Measurements from ENCODE around the gene RALY.

Gene RALY

GRCh38 chr20:33984182-33984719 is 9.5 kb upstream of the RALY start:
- DNase-seq = no peak
- in situ Hi-C loops (cut with HindIII; ENCODE audit: low pct_ligation_motif_present, low pct_unique_long_range_greater_than_20kb, low sequenced_read_pairs) = no loop called here

GRCh38 chr20:33985280-33985679 is 8.4 kb upstream of the RALY start:
- in situ Hi-C loops (cut with HindIII; ENCODE audit: low pct_ligation_motif_present, low pct_unique_long_range_greater_than_20kb, low sequenced_read_pairs) = no loop called here
- DNase-seq = no peak

GRCh38 chr20:33985830-33986229 is 7.9 kb upstream of the RALY start:
- no peak for DNase-seq
- in situ Hi-C loops (cut with HindIII; ENCODE audit: low pct_ligation_motif_present, low pct_unique_long_range_greater_than_20kb, low sequenced_read_pairs) = no loop called here

- DNase-seq = no peak
- in situ Hi-C loops (cut with HindIII; ENCODE audit: low pct_ligation_motif_present, low pct_unique_long_range_greater_than_20kb, low sequenced_read_pairs) = no loop called here
These were observed 7.0 kb upstream of the RALY start for GRCh38 chr20:33986560-33987216.

- no peak for DNase-seq
- in situ Hi-C loops (cut with HindIII; ENCODE audit: low pct_ligation_motif_present, low pct_unique_long_range_greater_than_20kb, low sequenced_read_pairs) = no loop called here
These were observed 3.6 kb upstream of the RALY start for GRCh38 chr20:33990075-33990474.

- in situ Hi-C loops (cut with HindIII; ENCODE audit: low pct_ligation_motif_present, low pct_unique_long_range_greater_than_20kb, low sequenced_read_pairs) = no loop called here
These were observed 2.2 kb upstream of the RALY start for GRCh38 chr20:33991502-33991901.

GRCh38 chr20:33992145-33992922 is 1.4 kb upstream of the RALY start:
- no peak for DNase-seq
- in situ Hi-C loops (cut with HindIII; ENCODE audit: low pct_ligation_motif_present, low pct_unique_long_range_greater_than_20kb, low sequenced_read_pairs) = no loop called here

More at GRCh38 chr20:33991502-33991901, 2.2 kb upstream of the RALY start:
- no peak for DNase-seq

GRCh38 chr20:33992923-33993575 is 662 bp upstream of the RALY start:
- in situ Hi-C loops (cut with HindIII; ENCODE audit: low pct_ligation_motif_present, low pct_unique_long_range_greater_than_20kb, low sequenced_read_pairs) = no loop called here
- DNase-seq = peak; percentile 95

- peak; percentile 77 for DNase-seq
- in situ Hi-C loops (cut with HindIII; ENCODE audit: low pct_ligation_motif_present, low pct_unique_long_range_greater_than_20kb, low sequenced_read_pairs) = no loop called here
These were observed 657 bp downstream of the RALY start for GRCh38 chr20:33994222-33994913.

GRCh38 chr20:33995053-33995831 is 1.5 kb downstream of the RALY start:
- in situ Hi-C loops (cut with HindIII; ENCODE audit: low pct_ligation_motif_present, low pct_unique_long_range_greater_than_20kb, low sequenced_read_pairs) = no loop called here
- DNase-seq = no peak

- in situ Hi-C loops (cut with HindIII; ENCODE audit: low pct_ligation_motif_present, low pct_unique_long_range_greater_than_20kb, low sequenced_read_pairs) = no loop called here
- no peak for DNase-seq
These were observed 5.4 kb downstream of the RALY start for GRCh38 chr20:33999025-33999649.

GRCh38 chr20:34001378-34001777 is 7.7 kb downstream of the RALY start:
- DNase-seq = no peak
- in situ Hi-C loops (cut with HindIII; ENCODE audit: low pct_ligation_motif_present, low pct_unique_long_range_greater_than_20kb, low sequenced_read_pairs) = no loop called here

- in situ Hi-C loops (cut with HindIII; ENCODE audit: low pct_ligation_motif_present, low pct_unique_long_range_greater_than_20kb, low sequenced_read_pairs) = no loop called here
These were observed 10.5 kb downstream of the RALY start for GRCh38 chr20:34004227-34004626.

GRCh38 chr20:34004790-34005457 is 11.2 kb downstream of the RALY start:
- in situ Hi-C loops (cut with HindIII; ENCODE audit: low pct_ligation_motif_present, low pct_unique_long_range_greater_than_20kb, low sequenced_read_pairs) = no loop called here
- no peak for DNase-seq

More at GRCh38 chr20:34004227-34004626, 10.5 kb downstream of the RALY start:
- DNase-seq = no peak

- no peak for DNase-seq
- in situ Hi-C loops (cut with HindIII; ENCODE audit: low pct_ligation_motif_present, low pct_unique_long_range_greater_than_20kb, low sequenced_read_pairs) = no loop called here
These were observed 12.9 kb downstream of the RALY start for GRCh38 chr20:34006619-34007018.

- no peak for DNase-seq
- in situ Hi-C loops (cut with HindIII; ENCODE audit: low pct_ligation_motif_present, low pct_unique_long_range_greater_than_20kb, low sequenced_read_pairs) = no loop called here
These were observed 14.8 kb downstream of the RALY start for GRCh38 chr20:34008477-34008876.

GRCh38 chr20:34010405-34010931 is 16.8 kb downstream of the RALY start:
- DNase-seq = no peak
- in situ Hi-C loops (cut with HindIII; ENCODE audit: low pct_ligation_motif_present, low pct_unique_long_range_greater_than_20kb, low sequenced_read_pairs) = no loop called here
